Fibroblast of the conjunctiva (primary cell): ENCODE measurements around the gene SUSD5.
A peak's percentile ranks its signal among the peaks of the same experiment; 100 is the strongest.
"Not testable (repeated sequence)": the region's sequence is repeated elsewhere in the genome, so short reads cannot be mapped to it uniquely, and the experiment has no call there.

Experiments used
- DNase-seq: peaks from one replicate; pipeline ENCODE4 v3.0.0-alpha.2; 2010; ENCODE audit warnings: low read depth

SUSD5 gene

DNA sequence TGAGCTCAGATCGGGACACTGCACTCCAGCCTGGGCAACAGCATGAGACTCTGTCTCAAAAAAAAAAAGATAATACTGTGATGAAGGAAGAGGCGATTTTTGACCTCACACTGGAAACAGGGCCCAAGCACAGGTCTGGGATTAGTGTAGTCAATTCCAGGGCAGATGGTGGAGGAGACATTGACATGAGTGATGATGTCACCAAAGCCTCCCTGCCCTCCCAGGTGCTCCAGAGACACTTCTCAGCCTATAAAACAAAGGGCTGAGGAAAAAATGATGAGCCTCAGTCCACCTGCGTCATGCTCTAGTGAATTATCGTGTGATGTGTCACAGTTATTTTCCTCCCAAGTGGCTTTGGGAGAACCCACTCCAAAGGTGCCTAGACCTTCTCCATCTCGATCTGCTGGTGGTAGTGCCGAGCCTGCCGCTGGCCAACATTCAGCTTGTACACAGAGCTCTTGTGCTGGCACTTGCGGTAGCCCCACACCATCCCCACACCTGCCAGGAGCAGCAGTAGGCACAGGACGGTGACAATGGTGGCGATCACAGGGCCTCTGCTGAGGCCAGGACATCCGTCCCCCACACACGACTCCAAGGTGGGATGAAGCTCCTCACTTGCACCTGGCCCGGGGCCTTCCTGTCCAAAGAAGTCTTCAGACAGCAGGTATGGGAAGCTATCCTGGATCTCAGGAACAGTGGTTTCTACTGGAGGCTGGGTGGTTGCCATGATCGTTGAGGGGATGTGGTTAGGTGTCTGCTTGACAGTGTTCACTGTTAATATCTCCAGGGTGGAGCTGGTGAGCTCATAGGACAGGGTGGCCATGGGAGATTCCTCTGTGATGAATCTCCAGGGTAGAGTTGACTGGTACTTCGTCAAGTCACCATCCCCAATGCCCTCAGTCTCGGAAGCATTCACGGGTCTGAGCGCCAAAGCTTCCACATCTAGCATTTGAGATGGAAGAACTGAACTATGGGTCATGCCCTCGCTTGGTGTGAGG, 65.9 kb downstream of the SUSD5 start:
- no peak for DNase-seq

GRCh38 chr3:33149342-33149741, 69.3 kb downstream of the SUSD5 start:
- no peak for DNase-seq

DNA sequence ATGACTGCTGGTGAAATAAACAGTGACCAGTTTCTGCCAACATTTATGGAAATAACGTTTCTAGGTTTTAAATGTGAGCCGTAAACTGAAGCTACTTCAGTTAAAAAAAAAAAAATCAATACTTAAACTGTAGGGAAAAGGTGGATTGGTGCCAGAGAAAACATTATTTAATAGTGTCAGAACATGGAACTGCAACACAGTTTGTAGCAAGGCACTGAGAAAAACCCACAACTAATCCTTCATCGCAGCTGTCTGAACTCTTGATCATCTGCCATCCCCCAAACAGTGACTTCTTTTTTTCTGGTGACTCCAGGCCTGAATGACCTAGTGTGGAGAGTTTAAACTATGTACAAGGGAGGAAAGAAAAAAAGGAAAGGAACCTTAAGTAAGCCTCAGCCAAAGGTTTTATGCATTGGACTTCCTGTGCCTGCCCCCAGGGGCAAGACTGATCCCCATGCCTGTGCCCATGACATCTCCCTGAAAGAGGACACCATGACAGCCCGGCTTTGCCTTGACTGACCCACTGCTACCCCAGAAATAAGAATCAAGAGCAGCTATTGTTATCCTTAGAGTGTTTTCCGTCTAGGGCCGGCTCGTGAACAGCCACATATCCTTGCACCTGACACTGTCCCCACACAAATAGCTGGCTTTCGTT, 71.7 kb downstream of the SUSD5 start:
- DNase-seq: peak; percentile 26

- no peak for DNase-seq
Measured at GRCh38 chr3:33145901-33146580, 72.6 kb downstream of the SUSD5 start.

DNA sequence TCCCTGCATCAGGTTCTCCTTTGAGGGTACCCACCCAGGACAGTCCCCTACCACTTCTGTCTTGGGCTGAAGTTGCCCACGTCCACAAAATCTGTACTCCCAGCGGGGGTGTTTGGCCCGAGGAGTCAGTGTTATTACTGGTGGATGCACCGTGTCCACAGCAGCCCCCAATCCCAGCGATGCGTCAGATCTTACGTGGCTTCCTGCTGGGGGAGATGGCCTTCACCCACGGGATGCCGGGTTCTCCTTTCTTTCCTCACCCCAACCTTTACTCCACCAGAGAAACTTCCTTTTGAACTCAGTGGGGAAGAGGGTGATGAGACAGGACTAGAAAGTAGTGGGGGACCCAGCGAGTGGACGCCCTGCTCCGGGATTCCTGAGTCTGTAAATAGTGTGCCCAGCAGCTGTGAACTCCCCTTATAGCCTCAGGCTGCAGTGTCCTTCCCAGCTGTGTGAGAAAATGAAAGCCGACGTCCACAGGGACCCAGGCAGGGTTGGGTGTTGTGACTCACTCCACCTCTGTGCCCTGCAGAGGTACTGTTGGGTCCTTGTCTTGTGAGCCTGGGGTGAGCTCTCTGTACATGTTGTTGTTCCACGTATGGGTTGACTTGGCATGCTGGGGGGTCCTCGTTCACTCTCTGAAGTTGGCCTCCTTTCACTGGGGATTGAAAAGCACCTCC, 73.2 kb downstream of the SUSD5 start:
- DNase-seq: no peak

GRCh38 chr3:33144433-33144832, 74.2 kb downstream of the SUSD5 start:
- DNase-seq: no peak

GRCh38 chr3:33141006-33141405, 77.6 kb downstream of the SUSD5 start:
- no peak for DNase-seq

DNA sequence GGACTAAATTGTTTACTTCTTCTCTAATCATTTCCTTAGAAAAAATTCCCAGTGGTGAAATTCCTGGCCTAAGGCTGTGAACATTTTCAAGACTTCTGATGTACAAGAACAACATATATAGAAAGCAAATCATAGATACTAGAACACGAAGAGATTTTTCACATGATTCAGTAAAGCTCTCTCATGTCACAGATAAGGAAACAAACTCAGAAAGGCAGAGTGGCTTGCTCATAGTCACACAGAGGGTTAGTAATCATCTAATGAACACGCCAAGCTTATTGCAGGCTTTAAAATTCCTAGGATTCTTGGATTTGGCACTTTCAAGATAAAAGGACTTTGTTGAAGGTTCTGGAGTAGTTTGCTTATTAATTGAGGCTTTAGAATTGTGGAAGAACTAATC, 78.6 kb downstream of the SUSD5 start:
- DNase-seq: no peak

DNA sequence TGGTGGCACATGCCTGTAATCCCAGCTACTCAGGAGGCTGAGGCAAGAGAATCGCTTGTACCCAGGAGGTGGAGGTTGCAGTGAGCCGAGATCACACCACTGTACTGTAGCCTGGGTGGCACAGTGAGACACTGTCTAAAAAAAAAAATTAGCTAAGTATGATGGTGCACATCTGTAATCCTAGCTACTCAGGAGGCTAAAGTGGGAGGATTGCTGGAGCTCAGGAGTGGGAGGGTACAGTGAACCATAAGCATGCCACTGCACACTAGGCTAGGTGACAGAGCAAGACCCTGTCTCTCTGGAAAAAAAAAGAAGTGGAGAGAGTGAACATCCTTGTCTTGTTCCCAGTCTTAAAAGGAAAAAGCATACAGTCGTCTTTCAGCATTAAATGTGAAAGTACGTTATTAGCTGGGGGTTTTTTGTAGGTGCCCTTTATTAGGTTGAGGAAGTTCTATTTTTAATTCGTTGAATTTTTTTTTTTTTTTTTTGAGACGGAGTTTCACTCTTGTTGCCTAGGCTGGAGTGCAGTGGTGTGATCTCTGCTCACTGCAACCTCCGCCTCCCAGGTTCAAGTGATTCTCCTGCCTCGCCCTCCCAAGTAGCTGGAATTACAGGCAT, 79.5 kb downstream of the SUSD5 start:
- DNase-seq: not testable (repeated sequence)

GRCh38 chr3:33137691-33138090, 80.9 kb downstream of the SUSD5 start:
- DNase-seq: no peak

DNA sequence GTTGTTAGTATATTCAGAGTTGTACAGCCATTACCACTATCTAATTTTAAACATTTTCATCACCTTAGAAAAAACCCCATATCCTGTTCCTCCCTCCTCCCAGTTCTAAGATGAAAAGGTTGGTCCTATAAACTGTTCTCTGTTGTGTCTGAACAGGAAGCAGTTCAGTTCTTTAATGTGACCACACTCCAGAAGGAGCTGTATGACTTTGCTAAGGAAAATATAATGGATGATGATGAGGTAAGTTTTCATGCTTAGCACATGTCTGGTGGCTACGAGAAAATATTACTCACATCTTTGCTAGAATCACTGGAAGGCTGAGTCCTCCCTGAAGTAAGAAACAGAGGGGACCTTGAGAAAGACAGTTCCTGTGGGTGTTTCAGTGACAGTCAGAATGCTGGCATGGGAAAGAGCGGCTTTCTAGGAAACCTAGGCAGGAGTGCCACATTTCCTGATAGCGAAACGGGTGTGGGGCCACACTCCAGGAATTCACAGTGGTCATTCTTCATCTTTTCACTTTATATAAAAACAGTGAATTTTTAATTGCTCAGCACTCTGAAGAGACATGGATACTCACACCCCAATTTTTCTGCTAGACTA, 84.5 kb downstream of the SUSD5 start:
- no peak for DNase-seq

- no peak for DNase-seq
Measured at GRCh38 chr3:33132019-33132360, 86.6 kb downstream of the SUSD5 start.

DNA sequence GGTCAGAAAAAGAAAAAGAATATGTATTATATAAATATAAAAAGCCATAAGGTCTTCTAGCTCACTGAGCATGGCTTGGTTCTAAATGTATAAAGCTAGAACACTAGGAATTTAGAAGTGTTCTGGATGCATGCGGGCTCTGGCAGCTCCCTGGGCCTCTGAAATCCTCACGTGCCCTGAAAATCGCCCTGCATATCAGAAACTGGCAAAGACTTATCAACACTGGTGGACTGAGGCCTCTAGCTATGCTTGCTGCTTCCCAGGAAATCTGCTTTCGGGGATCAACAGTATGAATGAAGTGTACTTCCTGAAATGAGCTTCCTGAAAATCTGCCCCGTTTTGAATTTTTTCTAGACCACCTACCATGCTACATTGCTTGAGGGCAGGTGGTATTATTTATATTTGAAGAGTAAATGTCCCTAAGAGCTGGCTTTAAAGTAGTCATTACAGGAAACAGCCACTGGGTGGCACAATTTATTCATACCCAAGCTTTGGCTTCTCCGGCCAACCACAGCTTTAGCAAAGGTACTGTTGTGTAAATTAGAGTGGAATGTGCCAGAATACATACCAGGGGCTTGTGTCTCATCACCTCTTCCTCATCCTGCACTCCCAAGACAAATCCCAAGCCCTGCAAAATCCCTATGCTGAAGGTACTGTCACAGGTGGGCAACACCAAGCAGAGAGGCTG, 87.1 kb downstream of the SUSD5 start:
- peak; percentile 53 for DNase-seq

DNA sequence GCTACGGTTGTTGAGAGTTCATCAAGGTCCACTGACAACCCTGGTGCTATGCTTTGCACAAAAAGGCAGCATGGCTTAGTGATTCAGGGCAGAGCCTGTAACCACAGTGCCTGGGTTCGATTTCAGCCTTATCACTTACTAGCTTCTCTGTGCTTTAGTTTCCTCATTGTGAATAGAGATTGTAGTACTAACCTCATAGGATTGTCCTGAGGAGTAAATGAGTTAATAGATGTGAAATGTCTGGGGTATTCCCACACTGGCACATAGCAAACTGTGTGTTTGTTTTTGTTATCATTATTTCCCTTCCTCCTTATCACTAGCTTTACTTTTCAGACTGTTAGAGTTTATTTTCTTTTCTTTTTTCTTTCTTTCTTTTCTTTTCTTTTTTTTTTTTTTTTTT, 88.5 kb downstream of the SUSD5 start:
- no peak for DNase-seq

DNA sequence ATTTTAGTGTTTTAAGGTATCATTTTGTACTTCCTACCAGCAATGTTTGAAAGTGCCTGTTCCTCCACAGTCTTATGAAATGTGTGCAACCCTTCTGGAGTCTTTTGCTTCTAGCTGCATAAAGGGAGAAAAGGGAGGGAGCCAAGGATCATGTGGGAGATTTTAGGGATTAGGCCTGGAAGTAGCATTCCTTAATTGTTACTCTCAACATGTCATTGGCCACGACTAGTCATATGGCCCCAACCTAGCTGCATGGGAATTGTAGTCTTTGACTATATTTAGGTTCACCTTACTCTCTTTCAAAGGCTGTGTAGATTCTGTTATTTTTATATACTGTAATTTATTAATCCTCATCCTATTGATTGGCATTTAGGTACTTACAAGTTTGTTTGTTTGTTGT, 89.9 kb downstream of the SUSD5 start:
- DNase-seq: no peak

DNA sequence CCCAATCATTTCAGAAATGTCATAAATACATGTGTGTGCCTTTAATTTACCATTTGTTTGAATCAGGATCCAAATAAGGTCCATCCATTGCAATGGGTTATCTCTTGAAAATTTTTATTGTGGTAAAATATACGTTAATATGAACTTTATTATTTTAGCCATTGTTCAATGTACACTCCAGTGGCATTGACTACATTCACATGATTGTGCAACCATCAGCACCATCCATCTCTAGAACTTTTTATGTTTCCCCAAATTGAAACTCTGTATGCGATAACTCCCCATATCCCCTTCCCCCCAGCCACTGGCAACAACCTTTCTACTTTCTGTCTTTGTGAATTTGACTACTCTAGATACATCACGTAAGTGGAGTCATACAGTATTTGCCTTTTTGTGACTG, 92.8 kb downstream of the SUSD5 start:
- DNase-seq: no peak

DNA sequence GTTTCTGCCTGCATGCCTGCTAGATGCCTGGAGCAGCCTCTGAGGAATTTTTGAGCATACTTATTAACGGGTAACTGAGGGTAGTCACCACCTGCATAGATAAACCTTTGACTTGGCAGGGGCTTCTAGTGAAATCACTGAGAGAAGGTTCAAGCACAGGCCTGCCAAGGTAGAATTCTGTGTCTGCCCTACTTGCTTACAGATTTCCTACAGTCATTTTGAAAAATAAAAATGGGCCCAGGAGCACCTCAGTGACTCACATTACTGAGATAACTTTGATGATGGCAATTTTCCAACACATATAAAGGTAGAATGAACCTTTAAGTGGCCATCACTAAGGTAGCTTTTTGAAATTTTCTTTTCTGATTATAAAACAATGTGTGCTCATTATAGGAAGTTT, 94.0 kb downstream of the SUSD5 start:
- no peak for DNase-seq

GRCh38 chr3:33122991-33123390, 95.6 kb downstream of the SUSD5 start:
- DNase-seq: no peak

DNA sequence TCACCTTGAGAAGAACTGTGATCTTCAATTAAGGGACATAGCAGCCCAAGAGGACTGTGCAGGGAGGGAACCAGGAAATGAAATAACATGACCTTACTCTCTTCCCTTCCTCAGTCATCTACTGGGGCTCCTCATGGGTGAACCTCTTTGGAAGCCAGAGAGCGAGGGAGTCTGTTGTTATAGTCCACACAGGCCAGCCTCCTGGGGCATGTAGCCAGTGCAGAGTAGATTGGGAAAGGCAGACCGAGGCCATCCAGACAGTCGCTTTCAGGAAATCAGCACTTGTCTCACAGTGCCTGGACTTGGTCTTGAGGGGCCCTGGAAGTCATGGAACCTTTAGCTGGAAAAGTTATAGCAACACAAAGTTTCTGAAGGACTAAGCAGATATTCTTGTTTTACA, 98.7 kb downstream of the SUSD5 start:
- DNase-seq: no peak

- no peak for DNase-seq
Measured at GRCh38 chr3:33117461-33117860, 101.1 kb downstream of the SUSD5 start.
